HG02763 (cell line): ENCODE data around the gene SFT2D3.

Experiments used
- ATAC-seq: cut with Tn5 transposase; IDR thresholded peaks from one replicate; pipeline ENCODE4 v1.9.1; 2021; ENCODE audit warnings: mild to moderate bottlenecking, moderate library complexity; ENCODE audit not compliant: unreplicated experiment

The SFT2D3 gene, protein sequence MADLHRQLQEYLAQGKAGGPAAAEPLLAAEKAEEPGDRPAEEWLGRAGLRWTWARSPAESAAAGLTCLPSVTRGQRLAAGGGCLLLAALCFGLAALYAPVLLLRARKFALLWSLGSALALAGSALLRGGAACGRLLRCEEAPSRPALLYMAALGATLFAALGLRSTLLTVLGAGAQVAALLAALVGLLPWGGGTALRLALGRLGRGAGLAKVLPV

DNA sequence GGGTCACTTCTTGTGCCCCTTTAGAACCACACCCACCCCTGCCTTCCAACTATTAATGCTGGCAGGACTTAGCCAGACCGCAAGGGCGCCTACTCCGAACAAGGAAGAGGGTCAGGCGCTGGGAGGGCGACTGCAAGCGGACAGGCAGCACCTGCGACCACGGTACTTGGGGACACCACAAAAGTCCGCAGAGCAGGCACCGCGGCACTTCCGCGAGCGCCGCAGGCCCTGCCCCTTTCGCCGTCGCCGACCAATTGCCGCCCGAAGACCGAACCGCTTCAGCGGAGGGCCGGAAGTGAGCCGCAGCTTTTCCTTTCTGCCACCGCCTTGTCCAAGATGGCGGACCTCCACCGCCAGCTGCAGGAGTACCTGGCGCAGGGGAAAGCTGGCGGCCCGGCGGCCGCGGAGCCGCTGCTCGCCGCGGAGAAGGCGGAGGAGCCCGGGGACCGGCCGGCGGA lies at the start of gene SFT2D3:
Gene SFT2D3, plus strand, starts transcription at position 305 of the 458 bp plus-strand sequence. Its CDS starts 32 bp downstream, at position 337.
- peak; percentile 63 for ATAC-seq

DNA sequence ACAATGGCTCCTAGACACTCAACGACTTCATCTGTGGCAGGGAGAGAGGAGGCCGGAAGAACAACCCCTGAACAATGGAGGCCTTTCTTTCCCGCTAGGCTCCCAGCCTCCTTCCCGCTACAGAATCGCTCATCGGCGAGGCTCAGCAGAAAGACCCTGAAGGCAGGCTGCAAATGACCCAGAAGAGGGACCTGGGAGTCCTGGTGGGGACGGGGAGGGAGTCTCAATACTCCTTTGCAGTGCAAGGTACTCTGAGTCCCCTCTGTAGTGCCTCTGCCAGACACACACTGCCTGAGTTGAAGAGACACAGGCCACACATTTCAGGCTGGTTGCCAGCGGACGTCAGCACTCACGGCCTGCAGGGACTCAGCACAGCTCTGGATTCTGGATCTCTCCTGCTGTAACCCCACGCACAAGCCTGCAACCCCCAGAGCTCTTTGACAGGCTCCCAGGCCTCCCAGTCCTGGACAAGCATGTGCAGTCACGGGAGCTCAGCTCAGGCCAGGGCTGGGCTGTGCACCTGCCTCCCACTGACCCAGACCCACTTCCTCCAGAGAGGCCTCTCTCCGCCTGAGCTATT lies 49.2 kb upstream of the SFT2D3 start:
- ATAC-seq: no peak

DNA sequence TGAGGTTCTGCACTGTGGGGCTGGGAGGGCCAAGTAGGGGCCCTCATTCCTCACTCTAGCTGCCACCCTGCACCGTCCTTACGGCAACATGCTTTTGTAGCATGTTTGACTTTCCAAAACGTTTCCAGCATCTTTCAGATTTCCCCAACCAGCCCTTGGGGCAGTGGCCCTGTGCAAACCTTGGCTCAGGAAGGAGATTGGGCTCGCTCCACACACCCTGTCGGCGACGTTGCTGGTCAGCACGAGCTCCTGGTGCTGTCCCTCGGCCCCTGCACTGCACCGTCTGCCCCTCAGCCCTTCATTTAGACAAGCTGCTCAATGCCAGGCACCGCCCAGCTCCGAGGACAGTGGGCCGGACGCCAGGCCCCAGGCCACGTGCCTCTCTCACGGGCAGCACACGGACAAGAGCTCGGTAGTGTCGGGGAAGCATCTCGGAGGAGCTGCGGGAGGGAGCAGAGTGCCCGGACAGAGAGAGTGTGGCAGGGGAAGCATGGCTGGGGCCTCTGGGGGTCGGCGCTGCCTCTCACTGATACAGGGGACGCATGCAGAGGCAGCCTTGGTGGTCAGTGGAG lies 48.4 kb upstream of the SFT2D3 start:
- ATAC-seq: no peak

DNA sequence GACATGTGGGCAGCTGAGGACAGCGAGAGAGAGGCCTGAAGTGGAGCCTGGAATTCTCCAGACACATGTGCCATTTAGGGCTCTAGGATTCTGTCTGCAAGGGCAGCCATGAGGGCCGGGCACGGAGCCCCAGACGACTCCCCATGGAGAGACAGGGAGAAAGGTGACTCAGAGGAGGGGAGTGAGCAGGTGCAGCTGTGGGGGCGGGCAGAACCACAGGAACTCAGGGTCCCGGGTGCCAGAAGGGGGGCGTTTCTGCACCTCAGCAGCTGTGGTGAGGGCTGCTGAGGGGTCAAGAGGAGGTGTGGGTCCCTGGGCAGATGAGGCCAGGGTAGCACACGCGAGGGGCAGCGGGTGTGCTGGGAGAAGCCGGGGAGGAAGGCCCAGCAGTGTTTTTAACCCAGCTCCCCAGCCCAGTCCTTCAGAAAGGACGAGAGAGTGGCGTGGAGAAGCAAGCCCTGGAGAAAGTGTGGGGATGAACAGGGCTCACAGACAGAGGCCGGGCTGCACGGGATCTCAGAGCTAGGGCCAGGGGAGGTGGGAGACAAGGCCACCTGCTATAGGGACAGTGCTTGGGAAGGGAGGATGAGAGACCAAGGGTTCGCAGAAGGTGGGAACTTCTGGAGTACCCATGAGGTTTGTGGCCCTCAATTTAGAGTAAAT lies 47.7 kb upstream of the SFT2D3 start:
- no peak for ATAC-seq

DNA sequence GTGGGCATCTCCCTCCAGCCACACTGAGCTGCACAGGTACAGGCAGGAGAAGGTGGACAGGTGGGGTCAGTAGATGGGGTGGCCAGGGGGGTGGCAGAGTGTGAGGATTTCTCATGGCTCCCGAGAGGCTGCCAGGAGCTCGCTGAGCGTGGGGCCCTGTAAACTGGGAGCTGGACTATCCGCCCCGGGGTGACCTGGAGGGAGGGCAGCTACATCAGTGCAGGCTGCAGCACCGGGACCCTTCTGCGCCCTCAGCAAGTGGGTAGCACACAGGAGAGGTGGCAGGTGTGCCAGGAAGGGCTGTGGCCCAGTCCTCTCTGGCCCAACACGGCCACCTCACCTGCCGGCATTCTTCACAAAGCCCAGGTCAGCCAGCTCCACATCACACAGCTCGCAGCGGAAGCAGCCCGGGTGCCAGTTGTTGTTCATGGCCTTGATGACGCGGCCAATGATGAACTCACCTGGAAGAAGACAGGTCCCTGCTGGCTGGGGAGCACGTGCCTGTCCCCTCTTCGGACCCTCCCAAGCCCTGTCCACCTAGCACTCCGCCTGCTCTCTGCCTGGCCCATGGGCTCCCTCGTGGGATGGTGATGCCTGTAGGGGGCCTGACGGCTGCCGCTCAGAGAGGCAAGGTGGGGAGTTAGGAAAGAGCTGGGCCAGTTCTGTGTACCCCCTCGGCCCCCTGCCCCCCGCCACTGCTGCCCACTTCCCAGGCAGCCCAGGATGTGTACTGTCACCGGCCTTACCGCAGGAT lies 47.0 kb upstream of the SFT2D3 start:
- no peak for ATAC-seq

DNA sequence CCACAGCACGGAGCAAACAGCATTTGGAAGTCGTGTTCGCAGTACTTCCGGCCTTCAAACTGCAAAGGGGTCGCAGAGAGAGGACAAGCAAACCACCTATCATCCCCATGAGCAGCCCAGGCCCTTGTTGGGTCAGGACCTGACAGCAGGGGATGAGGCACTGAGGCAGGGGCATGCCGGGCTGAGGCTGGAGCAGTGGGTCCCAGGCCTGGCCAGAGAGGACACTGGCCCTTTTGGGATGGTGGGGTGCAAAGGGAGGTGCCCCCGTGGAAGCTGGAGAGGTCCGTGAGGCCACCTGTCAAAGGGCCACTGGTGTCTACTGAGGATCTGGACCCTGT lies 46.5 kb upstream of the SFT2D3 start:
- ATAC-seq: no peak

DNA sequence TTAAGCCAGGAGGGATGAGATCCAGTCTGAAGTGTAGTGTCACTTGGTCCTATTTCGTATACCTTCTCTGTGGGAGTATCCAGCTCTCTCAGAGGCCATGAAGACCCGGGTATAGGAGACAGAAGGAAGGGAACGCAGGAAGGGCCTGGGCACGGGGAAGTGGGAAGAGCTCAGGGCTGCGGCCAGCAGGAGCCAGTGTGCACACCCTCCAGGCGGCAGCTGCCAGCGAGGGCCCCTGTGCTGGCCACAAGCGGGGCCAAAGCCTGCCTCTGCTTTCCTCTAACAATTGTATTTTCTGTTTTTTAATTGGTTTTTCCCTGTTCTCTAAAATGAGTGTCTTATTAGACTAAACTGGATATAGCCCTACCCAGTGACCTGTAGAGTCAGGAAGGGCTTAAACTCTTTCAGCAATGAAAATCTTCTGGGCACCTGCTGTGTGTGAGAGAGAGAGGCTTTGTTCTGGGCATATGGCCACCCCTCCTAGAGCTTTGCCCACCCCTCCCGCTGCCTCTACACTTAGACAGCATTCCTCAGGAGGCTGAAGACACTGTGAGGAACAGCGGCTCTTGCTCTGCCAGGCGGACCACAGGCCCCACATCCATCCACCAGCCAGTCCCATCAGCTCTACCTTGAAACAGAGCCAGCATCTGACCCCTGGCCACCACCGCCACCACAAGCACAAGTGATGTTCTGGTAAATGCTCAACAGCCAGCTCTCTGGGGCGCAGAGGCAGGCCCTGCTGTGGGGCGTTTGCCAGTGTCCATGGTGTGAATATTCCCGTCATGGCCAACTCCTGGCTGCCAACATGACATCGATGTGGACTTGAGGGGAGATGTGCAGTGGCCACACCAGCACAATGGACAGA lies 45.9 kb upstream of the SFT2D3 start:
- ATAC-seq: no peak

DNA sequence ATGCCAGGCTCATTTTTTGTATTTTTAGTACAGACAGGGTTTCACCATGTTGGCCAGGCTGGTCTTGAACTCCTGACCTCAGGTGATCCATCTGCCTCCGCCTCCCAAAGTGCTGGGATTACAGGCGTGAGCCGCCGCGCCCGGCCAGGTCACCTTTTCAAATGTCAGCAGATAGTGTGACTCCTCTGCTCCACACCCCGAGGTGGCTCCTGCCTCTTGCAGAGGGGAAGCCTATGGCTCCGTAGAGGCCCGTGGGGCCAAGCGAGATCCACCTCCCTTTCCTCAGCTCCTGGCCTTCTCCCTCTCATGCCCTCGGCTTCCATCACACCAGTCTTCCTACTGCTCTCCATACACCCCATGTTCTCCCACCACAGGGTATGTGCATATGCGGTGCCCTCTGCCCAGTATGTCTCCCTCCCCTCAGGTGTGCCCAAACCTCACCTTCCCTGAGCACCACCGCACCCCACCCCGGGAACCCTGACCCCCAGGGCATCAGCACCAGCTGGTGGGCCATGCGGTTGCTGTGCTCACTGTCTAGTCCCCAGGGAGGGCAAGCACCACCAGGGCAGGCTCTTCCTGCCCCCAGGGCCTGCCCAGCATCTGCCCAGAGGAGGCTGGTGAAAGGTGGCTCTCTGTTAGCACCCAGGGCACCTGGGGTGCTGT lies 44.6 kb upstream of the SFT2D3 start:
- ATAC-seq: no peak

DNA sequence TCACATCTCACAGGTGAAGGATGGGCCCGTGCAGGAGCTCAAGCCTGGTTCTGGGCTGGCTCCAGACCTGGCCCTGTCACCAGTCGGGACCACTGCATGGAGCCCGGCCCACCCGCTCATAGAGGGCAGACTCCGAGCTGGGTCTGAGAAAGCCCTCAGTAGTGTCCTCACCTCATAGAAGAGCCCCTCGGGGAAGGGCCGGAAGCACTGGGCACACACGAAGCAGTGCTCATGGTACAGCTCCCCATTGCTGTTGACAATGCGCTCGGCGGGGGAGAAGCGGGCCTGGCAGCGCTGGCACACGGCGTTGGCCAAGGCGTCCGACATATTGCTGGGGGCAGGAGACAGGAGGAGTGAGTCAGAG lies 44.1 kb upstream of the SFT2D3 start:
- ATAC-seq: no peak

DNA sequence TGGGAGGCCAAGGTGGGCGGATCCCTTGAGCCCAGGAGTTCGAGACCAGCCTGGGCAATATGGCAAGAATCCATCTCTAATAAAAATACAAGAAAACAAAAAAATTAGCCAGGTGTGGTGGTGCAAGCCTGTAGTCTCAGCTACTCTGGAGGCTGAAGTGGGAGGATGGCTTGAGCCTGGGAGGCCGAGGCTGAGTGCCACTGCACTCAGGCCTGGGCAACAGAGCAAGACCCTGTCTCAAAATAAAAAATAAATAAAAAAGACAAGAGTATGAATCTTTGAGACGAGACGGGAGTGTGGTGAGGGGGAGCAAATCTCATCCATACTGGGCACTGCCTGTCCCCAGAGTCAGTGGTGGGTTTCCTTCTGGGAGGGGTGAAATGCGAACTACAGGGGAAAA lies 43.2 kb upstream of the SFT2D3 start:
- no peak for ATAC-seq

DNA sequence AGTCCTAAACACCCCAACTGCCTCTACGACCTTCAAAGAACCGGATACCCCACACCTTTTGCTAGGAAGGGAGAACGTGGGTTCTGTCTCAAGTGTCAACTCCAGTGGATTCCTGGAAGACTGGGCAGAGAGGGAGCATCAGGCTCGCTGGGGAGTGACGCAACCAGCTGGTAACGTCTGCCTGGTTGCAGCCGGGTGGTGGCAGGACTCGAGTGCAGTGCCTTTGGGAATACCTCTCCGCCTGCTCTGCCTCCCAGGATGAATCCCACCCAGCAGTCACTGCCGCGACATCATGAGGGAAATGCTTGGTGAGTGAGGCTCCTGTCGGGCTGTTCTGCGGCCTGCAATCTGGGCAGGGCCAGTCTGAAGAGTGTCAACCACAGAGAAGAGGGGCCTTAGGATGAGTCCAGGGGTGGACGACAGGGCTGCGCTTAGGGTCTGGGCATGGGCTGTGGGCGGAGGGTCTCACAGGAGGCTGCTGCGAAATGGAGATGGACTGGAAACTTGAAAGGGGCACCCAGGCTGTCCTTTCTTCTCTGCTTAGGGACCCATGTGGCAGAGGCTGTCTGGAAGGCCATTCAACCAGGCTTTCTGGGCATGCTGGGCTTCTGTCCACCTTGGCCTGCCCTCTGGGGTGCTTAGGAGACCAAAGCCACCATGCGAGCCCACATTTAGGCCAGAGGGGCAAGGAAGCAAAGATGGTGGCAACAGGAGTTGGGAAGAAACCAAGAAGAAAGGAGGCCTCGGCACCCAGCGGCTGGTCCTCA lies 42.5 kb upstream of the SFT2D3 start:
- no peak for ATAC-seq

DNA sequence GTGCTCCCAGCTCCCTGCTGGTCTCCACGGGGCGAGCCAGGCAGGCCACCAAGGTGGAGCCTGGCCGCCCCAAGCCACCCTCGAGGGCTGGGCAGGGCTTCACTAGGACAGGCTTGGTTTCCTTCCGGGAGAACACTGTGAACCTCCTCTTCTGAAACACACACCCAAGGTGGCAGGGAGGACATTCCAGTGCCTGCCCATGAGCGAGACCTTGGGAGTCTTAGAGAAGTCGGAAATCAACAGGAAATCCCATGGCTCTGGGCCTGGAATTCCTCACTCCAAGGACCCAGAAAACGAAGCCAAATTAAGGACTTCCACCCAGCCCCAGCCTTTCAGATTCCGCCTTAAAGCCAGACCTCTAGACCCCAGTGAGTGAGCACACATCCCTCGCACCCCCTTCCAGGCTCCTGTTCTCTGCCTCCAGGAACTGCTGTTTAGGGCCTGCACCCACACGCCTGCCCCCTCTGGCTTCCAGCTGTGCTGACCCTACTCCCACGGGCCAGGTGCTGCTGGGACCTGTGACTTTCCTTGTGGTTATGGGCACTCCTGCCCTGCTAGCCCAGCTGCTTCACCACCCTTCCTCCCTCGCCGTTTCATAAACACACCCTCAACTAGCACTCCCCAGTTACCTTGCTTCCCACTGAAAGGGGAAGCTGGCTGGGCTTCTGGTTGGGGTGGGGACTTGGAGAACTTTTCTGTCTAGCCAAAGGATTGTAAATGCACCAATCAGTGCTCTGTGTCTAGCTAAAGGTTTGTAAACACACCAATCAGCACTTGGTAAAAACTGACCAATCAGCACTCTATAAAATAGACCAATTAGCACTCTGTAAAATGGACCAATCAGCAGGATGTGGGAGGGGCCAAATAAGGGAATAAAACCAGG lies 41.6 kb upstream of the SFT2D3 start:
- ATAC-seq: no peak

DNA sequence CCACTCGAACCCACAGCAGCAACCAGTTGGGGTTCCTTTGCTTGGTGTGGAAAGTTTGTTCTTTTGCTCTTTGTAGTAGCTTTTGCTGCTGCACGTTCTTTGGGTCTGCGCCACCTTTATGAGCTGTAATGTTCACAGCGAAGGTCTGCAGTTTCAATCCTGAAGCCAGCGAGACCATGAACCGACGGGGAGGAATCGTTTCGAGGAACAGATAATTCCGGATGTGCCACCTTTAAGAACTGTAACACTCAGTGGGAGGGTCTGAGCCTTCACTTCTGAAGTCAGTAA lies 41.1 kb upstream of the SFT2D3 start:
- ATAC-seq: no peak

DNA sequence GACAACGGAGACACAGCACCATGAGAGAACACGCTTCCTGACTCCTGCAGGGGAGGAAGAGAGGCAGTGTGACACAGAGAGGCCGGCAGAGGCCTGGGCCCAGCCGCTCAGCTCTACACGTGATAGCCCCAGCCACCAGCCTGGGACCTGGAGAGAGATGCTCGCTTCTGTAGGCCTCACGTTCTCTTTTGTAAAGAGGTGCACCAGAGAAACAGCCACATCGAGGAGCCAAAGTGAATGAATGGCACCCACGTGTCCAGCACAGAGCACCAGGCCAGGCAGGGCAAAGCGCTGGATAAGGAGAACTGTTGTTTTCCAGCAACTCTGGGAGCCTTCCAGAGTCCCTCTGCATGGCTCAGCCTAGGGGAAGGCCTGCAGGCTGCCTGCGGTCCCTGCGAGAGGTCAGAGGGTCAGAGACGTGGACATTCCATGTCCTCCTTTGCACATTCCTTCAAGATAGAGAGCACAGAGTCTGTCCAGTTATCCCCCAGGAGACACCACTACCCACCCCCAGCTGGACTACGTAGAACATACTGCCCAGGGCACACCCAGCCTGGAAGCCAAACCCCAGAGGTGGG lies 40.1 kb upstream of the SFT2D3 start:
- ATAC-seq: no peak

DNA sequence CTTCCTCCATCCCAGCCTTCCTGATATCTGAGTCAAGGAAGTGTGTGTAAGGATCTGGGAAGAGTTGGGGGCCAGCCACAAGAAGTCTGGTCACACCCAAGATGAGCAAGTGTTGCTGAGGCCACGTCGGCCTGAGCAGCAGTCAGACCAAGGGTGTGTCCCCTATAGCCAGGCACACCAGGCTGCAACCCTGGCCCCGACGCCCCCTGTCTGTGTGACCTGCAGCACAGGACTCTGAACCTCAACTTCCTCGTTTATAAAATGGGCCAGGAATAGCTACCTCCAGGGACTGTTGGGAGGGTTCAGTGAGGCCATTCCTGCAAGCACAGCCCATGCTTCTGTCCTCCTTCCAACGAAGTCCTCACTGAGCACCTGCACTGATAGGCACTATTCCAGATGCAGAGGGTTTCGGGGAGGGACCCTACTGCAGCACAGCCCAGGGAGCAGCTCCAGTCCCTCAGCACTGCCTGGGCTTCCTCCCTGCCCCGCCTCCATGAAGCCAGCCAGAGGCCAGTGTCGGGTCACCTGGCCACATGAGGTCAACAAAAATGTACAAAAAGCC lies 39.3 kb upstream of the SFT2D3 start:
- ATAC-seq: no peak

DNA sequence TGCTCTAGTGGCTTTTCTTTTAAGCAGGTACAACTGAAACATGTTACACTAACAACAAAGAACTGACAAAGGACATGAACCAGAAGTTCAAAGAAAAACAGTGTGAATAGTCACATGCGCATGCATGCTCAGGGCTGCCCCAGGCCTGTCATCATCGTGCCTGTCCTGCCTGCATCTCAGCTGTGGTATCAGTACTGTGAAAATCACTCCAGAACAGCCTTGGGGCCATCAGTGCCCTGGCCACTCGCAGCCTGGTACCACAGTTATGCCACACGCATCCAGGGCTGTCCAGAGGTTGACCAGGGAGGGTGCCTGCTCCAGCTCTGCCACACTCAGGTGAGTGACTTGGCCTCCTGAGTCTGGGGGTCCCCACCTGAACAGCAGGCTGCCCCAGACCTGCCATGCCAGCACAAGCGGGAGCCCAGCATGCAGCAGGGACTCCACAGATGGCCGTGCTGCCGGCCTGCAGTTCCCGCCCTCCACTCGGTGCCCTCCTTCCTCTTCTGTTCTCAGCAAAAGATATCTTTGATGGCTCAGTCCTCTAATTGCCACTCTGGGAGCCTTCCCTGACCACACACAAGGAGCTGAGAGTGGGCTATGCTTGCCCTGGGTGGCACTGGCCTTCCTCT lies 38.2 kb upstream of the SFT2D3 start:
- ATAC-seq: no peak

DNA sequence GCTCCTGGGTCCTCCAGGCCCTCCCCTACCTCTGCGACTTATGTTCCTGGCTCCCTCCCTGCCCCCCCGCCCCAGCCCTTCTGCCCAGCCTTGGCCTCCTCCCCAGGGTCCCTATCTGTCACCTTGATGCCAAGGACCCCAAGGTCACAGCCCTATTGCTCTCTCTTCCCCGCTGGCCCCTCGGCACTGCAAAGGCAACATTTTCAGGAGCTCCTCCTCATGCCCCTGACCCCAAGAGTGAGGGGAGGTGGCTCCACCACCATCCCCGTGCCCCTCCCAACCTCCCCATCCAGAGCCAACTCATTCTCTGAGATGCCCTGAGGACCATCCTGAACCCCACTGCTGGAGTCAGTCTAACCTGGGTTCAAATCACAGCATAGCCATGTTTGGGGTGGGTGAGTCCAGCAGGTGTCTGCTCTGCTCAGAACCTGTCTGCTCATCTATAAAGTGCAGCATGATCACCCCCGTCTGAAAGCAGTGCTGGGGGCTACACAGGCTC lies 37.7 kb upstream of the SFT2D3 start:
- no peak for ATAC-seq
